ENCODE measurements around the gene KCNIP4.

DNA sequence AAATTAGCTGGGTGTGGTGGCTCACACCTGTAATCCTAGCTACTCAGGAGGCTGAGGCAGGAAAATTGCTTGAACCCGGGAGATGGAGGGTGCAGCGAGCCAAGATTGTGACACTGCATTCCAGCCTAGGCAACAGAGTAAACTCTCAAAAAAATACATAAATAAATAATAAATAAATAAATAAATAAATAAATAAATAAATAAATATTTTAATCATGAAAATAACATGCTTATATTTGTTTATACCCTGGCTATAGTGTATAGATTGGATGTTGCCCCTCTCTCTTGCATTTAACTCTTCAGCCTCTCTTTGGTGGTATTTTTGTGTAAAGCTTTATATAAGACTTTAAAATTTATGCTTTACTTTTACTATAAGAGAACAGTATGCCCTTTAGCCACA is 51.8 kb downstream of the KCNIP4 start:
- TF ChIP-seq, protein P1, sequence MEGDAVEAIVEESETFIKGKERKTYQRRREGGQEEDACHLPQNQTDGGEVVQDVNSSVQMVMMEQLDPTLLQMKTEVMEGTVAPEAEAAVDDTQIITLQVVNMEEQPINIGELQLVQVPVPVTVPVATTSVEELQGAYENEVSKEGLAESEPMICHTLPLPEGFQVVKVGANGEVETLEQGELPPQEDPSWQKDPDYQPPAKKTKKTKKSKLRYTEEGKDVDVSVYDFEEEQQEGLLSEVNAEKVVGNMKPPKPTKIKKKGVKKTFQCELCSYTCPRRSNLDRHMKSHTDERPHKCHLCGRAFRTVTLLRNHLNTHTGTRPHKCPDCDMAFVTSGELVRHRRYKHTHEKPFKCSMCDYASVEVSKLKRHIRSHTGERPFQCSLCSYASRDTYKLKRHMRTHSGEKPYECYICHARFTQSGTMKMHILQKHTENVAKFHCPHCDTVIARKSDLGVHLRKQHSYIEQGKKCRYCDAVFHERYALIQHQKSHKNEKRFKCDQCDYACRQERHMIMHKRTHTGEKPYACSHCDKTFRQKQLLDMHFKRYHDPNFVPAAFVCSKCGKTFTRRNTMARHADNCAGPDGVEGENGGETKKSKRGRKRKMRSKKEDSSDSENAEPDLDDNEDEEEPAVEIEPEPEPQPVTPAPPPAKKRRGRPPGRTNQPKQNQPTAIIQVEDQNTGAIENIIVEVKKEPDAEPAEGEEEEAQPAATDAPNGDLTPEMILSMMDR (IDR thresholded peaks at IDR 0.05; ENCODE audit: insufficient read depth, low read depth, low read length), result no peak
- no peak for TF ChIP-seq EZH2 (IDR thresholded peaks at IDR 0.05; ENCODE audit: insufficient read depth, low read length)
